ENCODE measurements around the gene PARVB. TPM values are rescaled to one million over a fixed set of nuclear protein-coding genes. Genes with fewer than 3 reads are reported as not detected.

The PARVB gene
- total and polyA plus RNA-seq, 7 experiments from 2014 or later = 0.18 to 51.2 (median 4.2) TPM

GRCh38 chr22:44164031-44164430 is 139.9 kb downstream of the PARVB start:
- Histone ChIP-seq H3K27ac (ENCODE audit: low read depth, low read length) (no peak overlapping the region), H3K36me3 (ENCODE audit: control insufficient read depth in 2 of 3, insufficient read depth in 3 of 3, low read length in 3 of 3) (no peaks in the 10 kb centered on the region), H3K9me3 (ENCODE audit: control insufficient read depth in 2 of 3, low read length in 3 of 3) (no peaks in the 10 kb centered on the region), H3K27me3 (ENCODE audit: control insufficient read depth in 2 of 2, insufficient read depth in 2 of 2, low read length in 2 of 2) (no peaks in the 10 kb centered on the region), H3K4me3 (ENCODE audit: low read length) (no peak overlapping the region), H3K4me1 (ENCODE audit: control insufficient read depth in 2 of 2, insufficient read depth in 2 of 2, low read length in 2 of 2) (no peaks in the 10 kb centered on the region)
- intact Hi-C loops (cut with micrococcal nuclease) = no loop called here
- peaks cover 0 to 2% (median 0%) of the 10 kb centered on the region in 7 donors for H3K4me1 Mint-ChIP-seq
- DNase-seq = no peak
- ATAC-seq = no peak
- H3K27me3 Mint-ChIP-seq = no peaks in the 10 kb centered on the region
- H3K27ac Mint-ChIP-seq = no peak overlapping the region
- no peaks in the 10 kb centered on the region for H3K36me3 Mint-ChIP-seq
- no peak overlapping the region for H3K4me3 Mint-ChIP-seq
- POLR2A ChIA-PET = no interaction called here
- H3K9me3 Mint-ChIP-seq = no peaks in the 10 kb centered on the region
- CTCF ChIA-PET = no interaction called here

GRCh38 chr22:44165286-44165874 is 141.3 kb downstream of the PARVB start:
- intact Hi-C loops (cut with micrococcal nuclease) = no loop called here
- H3K27ac ChIP-seq (ENCODE audit: low read depth, low read length) = no peak overlapping the region
- no peak overlapping the region for H3K4me3 Mint-ChIP-seq
- H3K9me3 ChIP-seq (ENCODE audit: control insufficient read depth in 2 of 3, low read length in 3 of 3) = no peaks in the 10 kb centered on the region
- no peaks in the 10 kb centered on the region for H3K27me3 ChIP-seq (ENCODE audit: control insufficient read depth in 2 of 2, insufficient read depth in 2 of 2, low read length in 2 of 2)
- no peak for DNase-seq
- H3K4me1 ChIP-seq (ENCODE audit: control insufficient read depth in 2 of 2, insufficient read depth in 2 of 2, low read length in 2 of 2) = no peaks in the 10 kb centered on the region
- H3K4me3 ChIP-seq (ENCODE audit: low read length) = no peak overlapping the region
- no peaks in the 10 kb centered on the region for H3K27me3 Mint-ChIP-seq
- CTCF ChIA-PET = interaction anchor here (0.6 kb wide), 1 partner anchor 115 kb away, joined by 3 read pairs; no protein-coding TSS in a partner anchor
- peaks cover 0 to 2% (median 0%) of the 10 kb centered on the region in 7 donors for H3K4me1 Mint-ChIP-seq
- H3K9me3 Mint-ChIP-seq = no peaks in the 10 kb centered on the region
- no peak for ATAC-seq
- no peaks in the 10 kb centered on the region for H3K36me3 ChIP-seq (ENCODE audit: control insufficient read depth in 2 of 3, insufficient read depth in 3 of 3, low read length in 3 of 3)
- H3K27ac Mint-ChIP-seq = no peak overlapping the region
- H3K36me3 Mint-ChIP-seq = no peaks in the 10 kb centered on the region
- POLR2A ChIA-PET = interaction anchor here (0.6 kb wide), 1 partner anchor 102 kb away, joined by 3 read pairs; no protein-coding TSS in a partner anchor

- Mint-ChIP-seq H3K27me3 (no peaks in the 10 kb centered on the region), H3K4me1 (no peaks in the 10 kb centered on the region), H3K27ac (no peak overlapping the region), H3K36me3 (no peaks in the 10 kb centered on the region), H3K4me3 (no peak overlapping the region), H3K9me3 (no peaks in the 10 kb centered on the region)
- H3K36me3 ChIP-seq (ENCODE audit: control insufficient read depth in 2 of 3, insufficient read depth in 3 of 3, low read length in 3 of 3) = no peaks in the 10 kb centered on the region
- no peak for ATAC-seq
- ChIA-PET POLR2A (no interaction called here), CTCF (interaction anchor here (1.3 kb wide), 1 partner anchor 14 kb away, joined by 3 read pairs; the partner anchor contains the start of gene PARVG)
- intact Hi-C loops (cut with micrococcal nuclease) = no loop called here
- DNase-seq = no peak
- H3K4me1 ChIP-seq (ENCODE audit: control insufficient read depth in 2 of 2, insufficient read depth in 2 of 2, low read length in 2 of 2) = no peaks in the 10 kb centered on the region
- H3K27ac ChIP-seq (ENCODE audit: low read depth, low read length) = no peak overlapping the region
- H3K9me3 ChIP-seq (ENCODE audit: control insufficient read depth in 2 of 3, low read length in 3 of 3) = no peaks in the 10 kb centered on the region
- H3K4me3 ChIP-seq (ENCODE audit: low read length) = no peak overlapping the region
- H3K27me3 ChIP-seq (ENCODE audit: control insufficient read depth in 2 of 2, insufficient read depth in 2 of 2, low read length in 2 of 2) = no peaks in the 10 kb centered on the region
Observed at GRCh38 chr22:44166498-44167276, 142.6 kb downstream of the PARVB start.

GRCh38 chr22:44167501-44167900 is 143.4 kb downstream of the PARVB start:
- ChIA-PET POLR2A (no interaction called here), CTCF (no interaction called here)
- no peaks in the 10 kb centered on the region for H3K36me3 ChIP-seq (ENCODE audit: control insufficient read depth in 2 of 3, insufficient read depth in 3 of 3, low read length in 3 of 3)
- no peak overlapping the region for H3K27ac ChIP-seq (ENCODE audit: low read depth, low read length)
- intact Hi-C loops (cut with micrococcal nuclease) = no loop called here
- Mint-ChIP-seq H3K27ac (no peak overlapping the region), H3K27me3 (peaks cover 0 to 2% (median 0%) of the 10 kb centered on the region in 5 donors), H3K4me1 (peaks cover 0 to 2% (median 0%) of the 10 kb centered on the region in 7 donors), H3K4me3 (no peak overlapping the region), H3K36me3 (no peaks in the 10 kb centered on the region), H3K9me3 (no peaks in the 10 kb centered on the region)
- no peak overlapping the region for H3K4me3 ChIP-seq (ENCODE audit: low read length)
- H3K4me1 ChIP-seq (ENCODE audit: control insufficient read depth in 2 of 2, insufficient read depth in 2 of 2, low read length in 2 of 2) = no peaks in the 10 kb centered on the region
- no peaks in the 10 kb centered on the region for H3K27me3 ChIP-seq (ENCODE audit: control insufficient read depth in 2 of 2, insufficient read depth in 2 of 2, low read length in 2 of 2)
- DNase-seq = no peak
- no peaks in the 10 kb centered on the region for H3K9me3 ChIP-seq (ENCODE audit: control insufficient read depth in 2 of 3, low read length in 3 of 3)
- ATAC-seq = no peak

GRCh38 chr22:44168206-44168605 is 144.1 kb downstream of the PARVB start:
- DNase-seq (no peak), ATAC-seq (no peak)
- intact Hi-C loops (cut with micrococcal nuclease) = no loop called here
- peaks cover 0 to 4% (median 0%) of the 10 kb centered on the region in 7 donors for H3K4me1 Mint-ChIP-seq
- ChIA-PET POLR2A (no interaction called here), CTCF (no interaction called here)
- no peak overlapping the region for H3K27ac Mint-ChIP-seq
- H3K27me3 Mint-ChIP-seq = peaks cover 0 to 5% (median 0%) of the 10 kb centered on the region in 5 donors
- H3K36me3 Mint-ChIP-seq = no peaks in the 10 kb centered on the region
- no peak overlapping the region for H3K4me3 ChIP-seq (ENCODE audit: low read length)
- H3K4me1 ChIP-seq (ENCODE audit: control insufficient read depth in 2 of 2, insufficient read depth in 2 of 2, low read length in 2 of 2) = no peaks in the 10 kb centered on the region
- H3K27me3 ChIP-seq (ENCODE audit: control insufficient read depth in 2 of 2, insufficient read depth in 2 of 2, low read length in 2 of 2) = no peaks in the 10 kb centered on the region
- H3K27ac ChIP-seq (ENCODE audit: low read depth, low read length) = no peak overlapping the region
- no peaks in the 10 kb centered on the region for H3K9me3 ChIP-seq (ENCODE audit: control insufficient read depth in 2 of 3, low read length in 3 of 3)
- no peaks in the 10 kb centered on the region for H3K9me3 Mint-ChIP-seq
- no peaks in the 10 kb centered on the region for H3K36me3 ChIP-seq (ENCODE audit: control insufficient read depth in 2 of 3, insufficient read depth in 3 of 3, low read length in 3 of 3)
- no peak overlapping the region for H3K4me3 Mint-ChIP-seq

GRCh38 chr22:44170470-44170869 is 146.4 kb downstream of the PARVB start:
- POLR2A ChIA-PET = no interaction called here
- Mint-ChIP-seq H3K36me3 (no peaks in the 10 kb centered on the region), H3K9me3 (no peaks in the 10 kb centered on the region), H3K27me3 (peaks cover 0 to 5% (median 0%) of the 10 kb centered on the region in 5 donors), H3K27ac (no peak overlapping the region), H3K4me1 (peaks cover 0 to 4% (median 0%) of the 10 kb centered on the region in 7 donors), H3K4me3 (no peak overlapping the region)
- no peak overlapping the region for H3K27ac ChIP-seq (ENCODE audit: low read depth, low read length)
- no peaks in the 10 kb centered on the region for H3K36me3 ChIP-seq (ENCODE audit: control insufficient read depth in 2 of 3, insufficient read depth in 3 of 3, low read length in 3 of 3)
- no peaks in the 10 kb centered on the region for H3K4me1 ChIP-seq (ENCODE audit: control insufficient read depth in 2 of 2, insufficient read depth in 2 of 2, low read length in 2 of 2)
- no peaks in the 10 kb centered on the region for H3K9me3 ChIP-seq (ENCODE audit: control insufficient read depth in 2 of 3, low read length in 3 of 3)
- CTCF ChIA-PET = no interaction called here
- no peaks in the 10 kb centered on the region for H3K27me3 ChIP-seq (ENCODE audit: control insufficient read depth in 2 of 2, insufficient read depth in 2 of 2, low read length in 2 of 2)
- H3K4me3 ChIP-seq (ENCODE audit: low read length) = no peak overlapping the region
- ATAC-seq = no peak
- DNase-seq = no peak
- intact Hi-C loops (cut with micrococcal nuclease) = no loop called here

GRCh38 chr22:44171561-44171960 is 147.5 kb downstream of the PARVB start:
- Histone ChIP-seq H3K9me3 (ENCODE audit: control insufficient read depth in 2 of 3, low read length in 3 of 3) (no peaks in the 10 kb centered on the region), H3K4me1 (ENCODE audit: control insufficient read depth in 2 of 2, insufficient read depth in 2 of 2, low read length in 2 of 2) (no peaks in the 10 kb centered on the region), H3K36me3 (ENCODE audit: control insufficient read depth in 2 of 3, insufficient read depth in 3 of 3, low read length in 3 of 3) (no peaks in the 10 kb centered on the region), H3K27me3 (ENCODE audit: control insufficient read depth in 2 of 2, insufficient read depth in 2 of 2, low read length in 2 of 2) (no peaks in the 10 kb centered on the region), H3K27ac (ENCODE audit: low read depth, low read length) (no peak overlapping the region), H3K4me3 (ENCODE audit: low read length) (no peak overlapping the region)
- ChIA-PET POLR2A (no interaction called here), CTCF (no interaction called here)
- H3K4me3 Mint-ChIP-seq = no peak overlapping the region
- peaks cover 0 to 5% (median 0%) of the 10 kb centered on the region in 5 donors for H3K27me3 Mint-ChIP-seq
- H3K9me3 Mint-ChIP-seq = no peaks in the 10 kb centered on the region
- intact Hi-C loops (cut with micrococcal nuclease) = no loop called here
- no peak for DNase-seq
- ATAC-seq = no peak
- H3K4me1 Mint-ChIP-seq = peaks cover 0 to 4% (median 0%) of the 10 kb centered on the region in 7 donors
- no peaks in the 10 kb centered on the region for H3K36me3 Mint-ChIP-seq
- no peak overlapping the region for H3K27ac Mint-ChIP-seq

Measured in naive thymus-derived CD4-positive, alpha-beta T cell (primary cell).